ENCODE results near the gene SPTBN5. TPM values are rescaled to one million over a fixed set of nuclear protein-coding genes. Genes with fewer than 3 reads are reported as not detected.
"Not testable (repeated sequence)": the region's sequence is repeated elsewhere in the genome, so short reads cannot be mapped to it uniquely, and the experiment has no call there.

The SPTBN5 gene
- total RNA-seq, 1 donor from 2014 or later, result 1.9 TPM

- intact Hi-C loops (cut with micrococcal nuclease), result no loop called here
- DNase-seq (ENCODE audit: low spot score), result no peak
- Mint-ChIP-seq H3K4me1 (ENCODE audit: low read depth) (peaks cover 21% of the 10 kb centered on the region), H3K9me3 (no peaks in the 10 kb centered on the region), H3K27ac (no peak overlapping the region), H3K27me3 (ENCODE audit: insufficient read depth) (no peaks in the 10 kb centered on the region), H3K36me3 (ENCODE audit: low read depth) (peaks cover 9% of the 10 kb centered on the region), H3K4me3 (no peak overlapping the region)
These were observed 57.8 kb downstream of the SPTBN5 start for GRCh38 chr15:41836073-41836472.

GRCh38 chr15:41834096-41834495 lies 59.8 kb downstream of the SPTBN5 start:
- Mint-ChIP-seq H3K9me3 (no peaks in the 10 kb centered on the region), H3K27me3 (ENCODE audit: insufficient read depth) (no peaks in the 10 kb centered on the region), H3K27ac (no peak overlapping the region), H3K4me3 (no peak overlapping the region), H3K4me1 (ENCODE audit: low read depth) (peaks cover 25% of the 10 kb centered on the region), H3K36me3 (ENCODE audit: low read depth) (peaks cover 9% of the 10 kb centered on the region)
- DNase-seq (ENCODE audit: low spot score), result no peak
- intact Hi-C loops (cut with micrococcal nuclease), result no loop called here

- Mint-ChIP-seq H3K4me3 (no peak overlapping the region), H3K36me3 (ENCODE audit: low read depth) (peaks cover 12% of the 10 kb centered on the region), H3K9me3 (no peaks in the 10 kb centered on the region), H3K27ac (no peak overlapping the region), H3K4me1 (ENCODE audit: low read depth) (peaks cover 34% of the 10 kb centered on the region), H3K27me3 (ENCODE audit: insufficient read depth) (no peaks in the 10 kb centered on the region)
- DNase-seq (ENCODE audit: low spot score), result no peak
- intact Hi-C loops (cut with micrococcal nuclease), result no loop called here
These were observed 61.0 kb downstream of the SPTBN5 start for GRCh38 chr15:41832875-41833274.

GRCh38 chr15:41832208-41832607 lies 61.6 kb downstream of the SPTBN5 start:
- peaks cover 34% of the 10 kb centered on the region for H3K4me1 Mint-ChIP-seq (ENCODE audit: low read depth)

GRCh38 chr15:41831291-41831690 lies 62.6 kb downstream of the SPTBN5 start:
- H3K27ac Mint-ChIP-seq, result peak overlapping the region; percentile 44
- H3K4me1 Mint-ChIP-seq (ENCODE audit: low read depth), result peaks cover 34% of the 10 kb centered on the region
- not testable (repeated sequence) for H3K27me3 Mint-ChIP-seq (ENCODE audit: insufficient read depth)

More at GRCh38 chr15:41832208-41832607, 61.6 kb downstream of the SPTBN5 start:
- peaks cover 10% of the 10 kb centered on the region for H3K36me3 Mint-ChIP-seq (ENCODE audit: low read depth)
- DNase-seq (ENCODE audit: low spot score), result no peak
- H3K27me3 Mint-ChIP-seq (ENCODE audit: insufficient read depth), result no peaks in the 10 kb centered on the region
- H3K4me3 Mint-ChIP-seq, result no peak overlapping the region
- no peak overlapping the region for H3K27ac Mint-ChIP-seq
- intact Hi-C loops (cut with micrococcal nuclease), result no loop called here
- no peaks in the 10 kb centered on the region for H3K9me3 Mint-ChIP-seq

GRCh38 chr15:41829959-41830646 lies 63.8 kb downstream of the SPTBN5 start:
- Mint-ChIP-seq H3K36me3 (ENCODE audit: low read depth) (peaks cover 12% of the 10 kb centered on the region), H3K27ac (no peak overlapping the region), H3K27me3 (ENCODE audit: insufficient read depth) (no peaks in the 10 kb centered on the region), H3K4me3 (no peak overlapping the region), H3K4me1 (ENCODE audit: low read depth) (peaks cover 34% of the 10 kb centered on the region), H3K9me3 (no peaks in the 10 kb centered on the region)
- DNase-seq (ENCODE audit: low spot score), result no peak
- intact Hi-C loops (cut with micrococcal nuclease), result loop anchor here (2.0 to 5.0 kb wide), 3 partner anchors 72 to 338 kb away; partner anchors contain the start of gene ITPKA

More at GRCh38 chr15:41831291-41831690, 62.6 kb downstream of the SPTBN5 start:
- intact Hi-C loops (cut with micrococcal nuclease); H3K9me3 Mint-ChIP-seq; H3K36me3 Mint-ChIP-seq (ENCODE audit: low read depth): not testable (repeated sequence)
- DNase-seq (ENCODE audit: low spot score), result peak; percentile 67
- peak overlapping the region; percentile 32 for H3K4me3 Mint-ChIP-seq

- intact Hi-C loops (cut with micrococcal nuclease), result loop anchor here (1.0 to 5.0 kb wide), 5 partner anchors 17 to 336 kb away; partner anchors contain the start of genes ITPKA and MAPKBP1
- Mint-ChIP-seq H3K36me3 (ENCODE audit: low read depth) (peaks cover 18% of the 10 kb centered on the region), H3K4me3 (peak overlapping the region; percentile 86), H3K27ac (peak overlapping the region; percentile 72), H3K9me3 (no peaks in the 10 kb centered on the region), H3K4me1 (ENCODE audit: low read depth) (peaks cover 34% of the 10 kb centered on the region), H3K27me3 (ENCODE audit: insufficient read depth) (no peaks in the 10 kb centered on the region)
- no peak for DNase-seq (ENCODE audit: low spot score)
These were observed 65.1 kb downstream of the SPTBN5 start for GRCh38 chr15:41828807-41829141.

DNA sequence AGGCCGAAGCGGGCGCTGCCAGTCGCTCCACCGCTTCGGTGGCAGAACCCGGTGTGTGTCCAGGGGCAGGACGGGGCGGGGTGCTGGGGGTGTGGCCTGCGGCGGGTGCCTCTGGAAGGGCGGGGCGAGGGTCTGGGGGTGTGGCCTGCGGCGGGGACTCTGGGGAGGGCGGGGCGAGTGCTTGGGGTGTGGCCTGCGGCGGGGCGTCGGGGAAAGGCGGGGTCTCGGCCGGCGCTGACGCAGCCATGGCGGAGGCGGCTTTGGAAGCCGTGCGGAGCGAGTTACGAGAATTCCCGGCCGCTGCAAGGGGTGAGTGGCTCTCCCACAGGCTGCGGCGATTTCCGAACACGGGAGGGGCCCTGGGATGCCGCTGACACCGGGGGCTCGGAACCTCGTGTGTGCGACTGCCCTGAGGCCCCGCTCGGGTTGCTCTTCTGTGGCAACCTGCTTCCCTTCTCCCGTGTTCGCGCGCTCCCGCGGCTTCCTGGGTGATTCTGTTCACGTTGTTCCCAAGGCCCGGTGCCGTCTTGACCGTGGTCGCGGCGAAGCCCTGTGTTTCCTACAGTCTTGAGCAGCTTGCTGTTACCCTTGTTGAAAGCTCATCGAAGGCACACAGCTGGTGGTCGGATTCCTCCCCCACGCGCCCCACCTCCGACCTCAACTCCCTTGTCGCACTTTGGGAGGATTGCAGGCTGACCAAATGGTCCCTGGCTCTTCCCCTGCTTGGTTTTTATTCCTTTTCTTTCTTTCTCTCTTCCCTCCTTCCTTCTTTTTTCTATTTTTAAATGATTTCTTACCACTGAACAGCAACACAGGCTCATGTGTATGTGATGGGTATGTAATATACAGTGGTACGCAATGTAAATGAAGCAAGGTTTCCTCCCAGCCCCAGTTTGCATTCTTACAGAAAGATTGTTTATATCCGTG lies 65.7 kb downstream of the SPTBN5 start, which contains the start of gene JMJD7:
Gene JMJD7 (plus strand): TSS at position 213 of the 927 bp plus-strand sequence. CDS start 33 bp downstream, at position 246.
- peaks cover 18% of the 10 kb centered on the region for H3K36me3 Mint-ChIP-seq (ENCODE audit: low read depth)
- H3K4me3 Mint-ChIP-seq, result peak within 1 kb of the TSS; percentile 86
- intact Hi-C loops (cut with micrococcal nuclease), result loop anchor here (1.0 to 5.0 kb wide), 5 partner anchors 17 to 336 kb away; partner anchors contain the start of genes ITPKA and MAPKBP1
- H3K4me1 Mint-ChIP-seq (ENCODE audit: low read depth), result peaks cover 34% of the 10 kb centered on the region
- H3K27me3 Mint-ChIP-seq (ENCODE audit: insufficient read depth), result no peaks in the 10 kb centered on the region
- no peaks in the 10 kb centered on the region for H3K9me3 Mint-ChIP-seq
- peak within 1 kb of the TSS; percentile 72 for H3K27ac Mint-ChIP-seq
- DNase-seq (ENCODE audit: low spot score), result peak; percentile 88

- Mint-ChIP-seq H3K27ac (peak overlapping the region; percentile 68), H3K9me3 (no peaks in the 10 kb centered on the region), H3K27me3 (ENCODE audit: insufficient read depth) (no peaks in the 10 kb centered on the region), H3K4me3 (peak overlapping the region; percentile 86), H3K36me3 (ENCODE audit: low read depth) (peaks cover 11% of the 10 kb centered on the region), H3K4me1 (ENCODE audit: low read depth) (peaks cover 26% of the 10 kb centered on the region)
- DNase-seq (ENCODE audit: low spot score), result peak; percentile 12
- intact Hi-C loops (cut with micrococcal nuclease), result loop anchor here (5.0 kb wide), 2 partner anchors 75 to 335 kb away; partner anchors contain the start of gene ITPKA
These were observed 66.5 kb downstream of the SPTBN5 start for GRCh38 chr15:41827290-41827879.

DNA sequence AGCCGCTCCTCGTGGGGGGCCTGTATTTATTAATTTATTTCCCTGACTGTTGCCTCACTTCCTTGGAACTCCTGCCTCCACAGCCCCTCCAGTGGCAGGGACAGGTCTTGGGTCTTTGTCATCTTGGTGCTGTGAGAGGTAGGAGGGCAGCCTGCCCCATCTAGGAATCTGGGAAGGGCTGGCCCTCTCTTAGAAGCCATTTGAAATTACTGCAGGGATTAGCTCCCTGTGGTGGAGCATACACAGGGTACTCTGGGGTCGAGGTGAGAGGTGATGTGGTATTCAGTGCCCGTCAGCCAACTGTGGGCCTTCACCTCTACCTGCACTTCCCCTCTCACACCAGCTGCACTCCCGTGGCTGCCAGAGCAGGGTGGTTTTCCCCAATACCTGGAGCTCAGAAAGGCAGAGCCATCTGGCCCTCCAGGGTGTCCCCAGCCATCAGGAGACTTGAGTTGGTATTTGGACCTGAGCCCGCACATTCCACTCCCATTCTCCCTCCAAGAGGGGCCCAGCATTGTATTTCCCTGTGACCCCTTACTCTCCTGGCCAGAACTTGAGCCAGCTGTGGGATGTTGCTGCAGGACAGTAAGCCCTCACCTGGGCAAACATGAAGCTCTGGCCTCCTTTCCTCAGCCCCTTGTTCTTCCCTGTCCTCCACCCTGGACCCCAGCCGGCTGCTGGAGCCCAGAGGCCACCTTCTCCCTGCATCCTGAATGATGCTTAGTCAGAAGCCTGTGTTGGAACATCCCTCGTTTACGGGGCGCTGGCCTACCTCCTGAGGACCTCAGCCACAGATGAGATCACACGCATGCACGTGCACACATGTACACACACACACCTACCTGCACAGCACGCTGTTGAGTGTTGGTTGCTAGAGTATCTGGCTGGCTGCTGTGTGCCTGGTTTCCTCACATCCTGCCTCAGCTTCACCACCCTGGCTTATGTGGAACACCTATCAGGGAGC lies 68.0 kb downstream of the SPTBN5 start:
- DNase-seq (ENCODE audit: low spot score), result no peak
- H3K9me3 Mint-ChIP-seq, result no peaks in the 10 kb centered on the region
- peaks cover 11% of the 10 kb centered on the region for H3K4me1 Mint-ChIP-seq (ENCODE audit: low read depth)
- peaks cover 11% of the 10 kb centered on the region for H3K36me3 Mint-ChIP-seq (ENCODE audit: low read depth)
- no peak overlapping the region for H3K27ac Mint-ChIP-seq
- intact Hi-C loops (cut with micrococcal nuclease), result loop anchor here (5.0 kb wide), 2 partner anchors 76 to 334 kb away; partner anchors contain the start of gene ITPKA
- no peaks in the 10 kb centered on the region for H3K27me3 Mint-ChIP-seq (ENCODE audit: insufficient read depth)
- peak overlapping the region; percentile 63 for H3K4me3 Mint-ChIP-seq

- Mint-ChIP-seq H3K36me3 (ENCODE audit: low read depth) (peaks cover 11% of the 10 kb centered on the region), H3K4me1 (ENCODE audit: low read depth) (peaks cover 9% of the 10 kb centered on the region), H3K9me3 (no peaks in the 10 kb centered on the region), H3K4me3 (no peak overlapping the region), H3K27me3 (ENCODE audit: insufficient read depth) (no peaks in the 10 kb centered on the region), H3K27ac (no peak overlapping the region)
- intact Hi-C loops (cut with micrococcal nuclease), result loop anchor here (5.0 kb wide), 2 partner anchors 77 to 333 kb away; partner anchors contain the start of gene ITPKA
- no peak for DNase-seq (ENCODE audit: low spot score)
These were observed 68.7 kb downstream of the SPTBN5 start for GRCh38 chr15:41825145-41825544.

Data from activated T-helper 1 cell treated with anti-CD3 and anti-CD28 coated beads, Interleukin-12 subunit alpha, Interleukin-12 subunit beta, Interleukin-2, Interleukin-4 antibody, amounts not matched to agents 30 ng/mL and 10 ng/mL and 1 ng/mL, durations not matched to agents 14 hours and 24 hours and 36 hours (primary cell).